ENCODE measurements around the gene ITPR3.
A peak's percentile ranks its signal among the peaks of the same experiment; 100 is the strongest.

ITPR3 gene

GRCh38 chr6:33640361-33640760 is 19.2 kb downstream of the ITPR3 start:
- no peak for DNase-seq

- DNase-seq = no peak
Observed at GRCh38 chr6:33641144-33641543, 20.0 kb downstream of the ITPR3 start.

- DNase-seq = no peak
Observed at GRCh38 chr6:33641602-33642001, 20.5 kb downstream of the ITPR3 start.

- DNase-seq = no peak
Observed at GRCh38 chr6:33642897-33643296, 21.8 kb downstream of the ITPR3 start.

- DNase-seq = no peak
Observed at GRCh38 chr6:33651403-33651802, 30.3 kb downstream of the ITPR3 start.

GRCh38 chr6:33652002-33652401 is 30.9 kb downstream of the ITPR3 start:
- DNase-seq = no peak

GRCh38 chr6:33654831-33655554 is 33.9 kb downstream of the ITPR3 start:
- DNase-seq = no peak

GRCh38 chr6:33656844-33657243 is 35.7 kb downstream of the ITPR3 start:
- DNase-seq = no peak

GRCh38 chr6:33658982-33659689 is 38.0 kb downstream of the ITPR3 start:
- DNase-seq = no peak

- no peak for DNase-seq
Observed at GRCh38 chr6:33659986-33660385, 38.9 kb downstream of the ITPR3 start.

- DNase-seq = no peak
Observed at GRCh38 chr6:33661106-33661838, 40.1 kb downstream of the ITPR3 start.

GRCh38 chr6:33662318-33662717 is 41.2 kb downstream of the ITPR3 start:
- no peak for DNase-seq

GRCh38 chr6:33663028-33663427 is 41.9 kb downstream of the ITPR3 start:
- no peak for DNase-seq

- DNase-seq = no peak
Observed at GRCh38 chr6:33663727-33664449, 42.8 kb downstream of the ITPR3 start.

GRCh38 chr6:33664506-33665057 is 43.5 kb downstream of the ITPR3 start:
- no peak for DNase-seq

- DNase-seq = no peak
Observed at GRCh38 chr6:33665957-33666356, 44.8 kb downstream of the ITPR3 start.

- no peak for DNase-seq
Observed at GRCh38 chr6:33667072-33667471, 46.0 kb downstream of the ITPR3 start.

GRCh38 chr6:33667776-33668175 is 46.7 kb downstream of the ITPR3 start:
- DNase-seq = no peak

GRCh38 chr6:33668328-33668727 is 47.2 kb downstream of the ITPR3 start:
- no peak for DNase-seq

GRCh38 chr6:33668914-33669313 is 47.8 kb downstream of the ITPR3 start:
- DNase-seq = peak; percentile 90

GRCh38 chr6:33670086-33670660 is 49.1 kb downstream of the ITPR3 start:
- DNase-seq = no peak

- peak; percentile 33 for DNase-seq
Observed at GRCh38 chr6:33670971-33671743, 50.0 kb downstream of the ITPR3 start.

Data from NCI-H226 (cell line).